GM19023 (cell line): Measurements from ENCODE around the gene OR52E2.
"Not testable (repeated sequence)": the region's sequence is repeated elsewhere in the genome, so short reads cannot be mapped to it uniquely, and the experiment has no call there.

Experiments used
- ATAC-seq: cut with Tn5 transposase; IDR thresholded peaks from one replicate; pipeline ENCODE4 v1.9.1; 2021; ENCODE audit warnings: mild to moderate bottlenecking, moderate library complexity; ENCODE audit not compliant: unreplicated experiment

The OR52E2 gene

DNA sequence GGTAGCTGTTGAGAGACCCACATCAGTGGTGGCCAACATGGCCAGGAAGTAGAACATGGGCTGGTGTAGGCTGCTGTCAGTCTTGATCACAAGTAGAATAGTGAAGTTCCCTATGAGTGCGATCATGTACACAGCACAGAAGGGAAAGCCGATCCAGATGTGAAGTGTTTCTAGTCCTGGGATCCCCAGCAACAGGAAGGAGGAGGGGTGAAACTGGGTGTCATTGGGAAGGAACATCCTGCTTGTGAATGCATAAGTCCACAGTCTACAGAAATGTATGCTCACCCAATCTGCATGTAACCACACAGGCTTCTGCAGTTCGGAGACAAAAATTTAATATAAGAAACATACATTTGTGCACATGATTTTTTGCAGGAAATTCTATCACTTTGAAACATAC, at the start of gene OR52E2:
TSS of gene OR52E2 (minus strand) at position 237 of the 400 bp plus-strand sequence. CDS start at position 237, 0 bp downstream.
- no peak for ATAC-seq

- ATAC-seq: no peak
Measured at GRCh38 chr11:5107285-5107684, 47.9 kb upstream of the OR52E2 start.

DNA sequence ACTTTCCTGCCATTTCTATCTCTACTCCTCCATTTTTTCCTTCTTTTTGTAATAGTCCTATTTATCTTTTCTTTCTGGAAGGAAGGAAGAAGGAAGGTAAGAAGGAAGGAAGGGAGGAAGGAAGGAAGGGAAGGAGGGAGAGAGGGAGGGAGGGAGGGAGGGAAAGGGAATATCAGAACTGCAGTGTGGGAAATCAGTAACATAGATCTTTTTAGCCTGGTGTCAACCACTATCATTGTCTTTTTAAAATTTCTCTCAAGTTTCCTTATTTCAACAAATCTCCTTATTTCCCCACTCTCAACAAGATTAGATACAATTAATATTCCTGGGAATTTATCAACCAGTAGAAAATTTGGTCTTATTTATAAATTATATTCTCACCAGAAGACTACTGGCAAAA, 43.6 kb upstream of the OR52E2 start:
- ATAC-seq: no peak

DNA sequence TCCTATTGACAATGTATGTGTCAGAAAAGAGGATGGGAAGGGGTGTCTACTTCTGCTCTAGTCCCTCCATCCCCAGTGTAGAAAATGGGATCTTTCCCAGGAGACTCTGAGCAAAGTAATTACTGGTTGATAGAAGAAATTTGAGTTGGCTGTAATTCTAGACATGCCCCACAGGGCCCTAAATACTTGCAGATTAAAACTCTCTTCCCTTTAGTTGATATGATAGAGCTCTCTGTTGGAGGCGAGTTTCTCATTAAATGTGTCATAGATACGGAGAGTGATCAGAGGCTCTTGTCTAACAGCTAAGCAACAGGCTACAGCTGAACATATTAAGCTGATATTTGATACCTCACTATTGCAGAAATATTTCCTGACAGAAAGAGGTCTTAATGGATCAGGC, 42.8 kb upstream of the OR52E2 start:
- no peak for ATAC-seq

GRCh38 chr11:5096011-5096410, 36.6 kb upstream of the OR52E2 start:
- no peak for ATAC-seq

DNA sequence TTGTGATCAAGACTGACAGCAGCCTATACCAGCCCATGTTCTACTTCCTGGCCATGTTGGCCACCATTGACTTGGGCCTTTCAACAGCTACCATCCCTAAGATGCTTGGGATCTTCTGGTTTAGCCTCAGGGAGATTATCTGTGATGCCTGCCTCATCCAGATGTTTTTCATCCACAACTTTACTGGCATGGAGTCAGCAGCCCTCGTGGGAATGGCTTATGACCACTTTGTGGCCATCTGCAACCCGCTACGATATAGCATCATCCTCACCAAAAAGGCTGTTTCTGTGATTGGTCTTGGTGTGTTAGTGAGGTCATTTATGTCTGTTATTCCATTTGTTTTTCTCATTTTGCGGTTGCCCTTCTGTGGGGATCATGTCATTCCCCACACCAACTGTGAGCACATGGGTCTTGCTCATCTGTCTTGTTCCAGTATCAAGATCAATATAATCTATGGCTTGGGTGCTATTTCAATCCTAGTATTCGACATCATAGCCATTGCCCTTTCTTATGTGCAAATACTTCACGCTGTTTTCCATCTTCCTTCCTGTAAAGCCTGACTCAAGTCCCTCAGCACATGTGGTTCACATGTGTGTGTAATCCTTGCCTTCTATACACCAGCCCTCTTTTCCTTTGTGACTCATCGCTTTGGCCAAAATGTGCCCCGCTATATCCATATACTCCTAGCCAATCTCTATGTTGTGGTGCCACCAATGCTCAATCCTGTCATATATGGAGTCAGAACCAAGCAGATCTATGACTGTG, 33.6 kb upstream of the OR52E2 start:
- no peak for ATAC-seq

DNA sequence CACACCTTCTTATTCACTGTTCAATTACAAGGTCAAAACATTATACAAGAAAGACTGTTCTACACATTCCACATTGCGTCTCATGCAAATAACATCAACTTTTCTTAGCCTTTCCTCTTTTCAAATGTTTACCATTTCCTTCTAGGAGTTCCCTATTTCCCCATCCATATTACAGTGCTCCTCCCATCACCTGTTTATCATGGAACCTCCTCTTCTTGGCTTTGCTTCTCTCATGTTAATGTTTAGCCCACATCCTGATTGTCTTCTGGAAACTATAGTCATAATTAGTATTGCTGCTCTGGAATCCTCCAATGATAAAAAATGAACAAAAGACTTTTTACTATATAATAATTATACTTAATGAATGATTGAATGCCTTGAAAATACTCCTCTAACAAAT, 31.2 kb upstream of the OR52E2 start:
- ATAC-seq: no peak

DNA sequence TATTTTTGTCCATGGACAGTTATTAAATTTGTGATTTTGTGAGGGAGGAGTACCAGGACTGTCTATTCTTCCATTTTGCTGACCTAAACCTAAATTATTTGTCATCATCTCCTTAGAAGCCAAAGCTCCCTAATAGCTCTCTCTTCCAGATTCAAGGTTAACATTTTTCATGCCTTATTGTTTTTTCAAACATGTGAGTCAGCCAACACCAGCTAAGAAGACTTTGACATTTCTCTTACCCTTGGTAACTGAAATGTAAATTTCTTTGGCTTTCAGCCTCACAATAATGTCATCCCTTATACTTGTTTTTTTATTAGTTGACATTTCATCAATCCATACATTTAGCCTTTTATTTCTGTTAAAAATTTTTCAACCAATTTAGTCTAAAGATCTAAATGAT, 29.1 kb upstream of the OR52E2 start:
- ATAC-seq: no peak

DNA sequence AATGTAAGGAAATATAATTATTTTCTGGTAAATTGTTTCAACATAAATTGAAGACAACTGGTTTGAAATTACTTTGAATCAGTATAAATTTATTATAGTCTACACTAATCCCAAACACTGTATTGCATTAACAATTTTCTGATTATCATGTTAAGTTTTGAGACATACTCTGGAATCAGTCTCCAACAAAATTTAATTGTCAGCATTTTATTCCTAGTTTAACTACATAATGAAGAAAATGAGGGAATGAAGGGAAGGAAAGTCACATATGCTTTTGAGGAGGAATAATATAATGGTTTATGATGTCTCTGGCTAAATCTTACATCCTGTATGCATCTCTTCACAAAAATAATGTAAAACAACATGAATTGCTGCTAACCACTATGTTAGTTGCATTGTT, 24.2 kb upstream of the OR52E2 start:
- no peak for ATAC-seq

GRCh38 chr11:5081405-5081804, 22.0 kb upstream of the OR52E2 start:
- ATAC-seq: no peak

GRCh38 chr11:5071799-5072198, 12.4 kb upstream of the OR52E2 start:
- no peak for ATAC-seq

DNA sequence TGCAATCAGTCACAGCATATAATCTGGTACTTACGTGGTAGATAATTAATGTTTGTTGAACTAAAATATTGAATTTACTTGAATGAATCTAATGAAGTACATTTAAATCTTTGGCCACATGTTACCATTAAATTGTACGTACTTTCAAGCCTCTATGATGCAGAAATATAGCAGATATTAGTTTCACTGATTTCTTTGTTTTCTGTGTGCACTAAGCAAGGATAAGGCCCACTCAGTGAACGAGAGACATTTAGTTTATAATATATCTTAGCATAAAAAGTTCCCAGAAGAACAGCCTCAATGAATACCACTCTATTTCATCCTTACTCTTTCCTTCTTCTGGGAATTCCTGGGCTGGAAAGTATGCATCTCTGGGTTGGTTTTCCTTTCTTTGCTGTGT, 9.8 kb upstream of the OR52E2 start, which contains the start of gene OR52E1:
TSS of gene OR52E1 (plus strand) at position 301 of the 400 bp plus-strand sequence.
- ATAC-seq: no peak

GRCh38 chr11:5065027-5065426, 5.6 kb upstream of the OR52E2 start:
- no peak for ATAC-seq

DNA sequence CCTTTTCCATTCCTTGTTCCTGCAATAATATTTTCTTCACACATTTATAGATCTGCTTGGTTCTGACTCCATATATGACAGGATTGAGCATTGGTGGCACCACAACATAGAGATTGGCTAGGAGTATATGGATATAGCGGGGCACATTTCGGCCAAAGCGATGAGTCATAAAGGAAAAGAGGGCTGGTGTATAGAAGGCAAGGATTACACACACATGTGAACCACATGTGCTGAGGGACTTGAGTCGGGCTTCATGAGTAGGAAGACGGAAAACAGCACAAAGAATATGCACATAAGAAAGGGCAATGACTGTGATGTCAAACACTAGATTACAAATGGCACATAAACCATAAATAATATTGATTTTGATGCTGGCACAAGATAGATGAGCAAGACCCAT, 748 bp downstream of the OR52E2 start:
- not testable (repeated sequence) for ATAC-seq

DNA sequence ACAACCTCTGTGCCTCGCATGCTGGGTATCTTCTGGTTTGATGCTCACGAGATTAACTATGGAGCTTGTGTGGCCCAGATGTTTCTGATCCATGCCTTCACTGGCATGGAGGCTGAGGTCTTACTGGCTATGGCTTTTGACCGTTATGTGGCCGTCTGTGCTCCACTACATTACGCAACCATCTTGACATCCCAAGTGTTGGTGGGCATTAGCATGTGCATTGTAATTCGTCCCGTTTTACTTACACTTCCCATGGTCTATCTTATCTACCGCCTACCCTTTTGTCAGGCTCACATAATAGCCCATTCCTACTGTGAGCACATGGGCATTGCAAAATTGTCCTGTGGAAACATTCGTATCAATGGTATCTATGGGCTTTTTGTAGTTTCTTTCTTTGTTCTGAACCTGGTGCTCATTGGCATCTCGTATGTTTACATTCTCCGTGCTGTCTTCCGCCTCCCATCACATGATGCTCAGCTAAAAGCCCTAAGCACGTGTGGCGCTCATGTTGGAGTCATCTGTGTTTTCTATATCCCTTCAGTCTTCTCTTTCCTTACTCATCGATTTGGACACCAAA, 12.6 kb downstream of the OR52E2 start:
- no peak for ATAC-seq

DNA sequence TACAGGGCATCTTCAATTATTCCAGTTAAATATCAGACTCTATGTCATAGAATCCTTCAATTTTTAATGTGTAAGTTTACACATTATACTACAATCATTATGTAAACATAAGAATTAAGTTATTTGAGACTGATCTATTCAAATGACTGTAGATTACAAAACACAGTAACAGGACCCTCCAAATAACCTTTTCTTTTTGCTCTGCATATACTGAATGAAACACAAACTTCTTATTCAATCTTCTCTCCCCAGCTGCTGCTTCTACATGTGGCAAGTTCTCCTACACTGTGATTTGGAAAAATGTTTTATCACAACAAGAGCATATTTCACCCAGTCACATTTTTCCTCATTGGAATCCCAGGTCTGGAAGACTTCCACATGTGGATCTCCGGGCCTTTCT, 13.2 kb downstream of the OR52E2 start, which contains the start of gene OR52J3:
TSS of gene OR52J3 (plus strand) at position 301 of the 400 bp plus-strand sequence. CDS start at position 301, 0 bp downstream.
- ATAC-seq: no peak

DNA sequence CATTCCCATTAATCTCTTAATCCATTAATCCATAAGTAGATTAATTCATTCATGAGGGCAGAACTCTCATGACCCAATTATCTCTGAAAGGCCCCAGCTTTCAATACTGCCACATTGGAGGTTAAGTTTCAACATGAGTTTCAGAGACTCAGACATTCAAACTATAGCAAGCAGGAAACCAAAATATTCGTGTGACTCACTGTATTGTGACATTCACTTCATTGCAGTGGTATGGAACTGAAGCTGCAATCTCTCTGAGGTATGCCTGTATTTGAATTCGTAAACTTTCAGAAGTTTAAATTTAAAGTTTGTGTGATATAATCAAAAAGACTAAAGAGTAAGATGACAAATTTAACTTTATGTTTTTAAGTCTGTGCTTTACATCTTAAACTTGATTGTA, 16.0 kb downstream of the OR52E2 start:
- no peak for ATAC-seq

DNA sequence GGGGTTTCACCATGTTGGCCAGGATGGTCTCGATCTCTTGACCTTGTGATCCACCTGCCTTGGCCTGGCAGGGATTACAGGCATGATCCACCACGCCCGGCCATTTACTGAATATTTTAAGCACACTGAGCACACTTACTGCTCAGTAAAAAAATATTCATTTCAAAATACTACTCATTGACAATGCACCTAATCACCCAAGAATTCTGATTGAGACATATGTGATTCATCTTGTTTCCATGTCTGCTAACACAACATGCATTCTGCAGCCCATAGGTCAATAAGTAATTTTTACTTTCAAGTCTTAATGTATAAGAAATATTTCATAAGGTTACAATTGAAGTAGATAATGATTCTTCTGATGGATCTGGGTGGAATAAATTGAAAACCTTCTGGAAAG, 17.3 kb downstream of the OR52E2 start:
- no peak for ATAC-seq

DNA sequence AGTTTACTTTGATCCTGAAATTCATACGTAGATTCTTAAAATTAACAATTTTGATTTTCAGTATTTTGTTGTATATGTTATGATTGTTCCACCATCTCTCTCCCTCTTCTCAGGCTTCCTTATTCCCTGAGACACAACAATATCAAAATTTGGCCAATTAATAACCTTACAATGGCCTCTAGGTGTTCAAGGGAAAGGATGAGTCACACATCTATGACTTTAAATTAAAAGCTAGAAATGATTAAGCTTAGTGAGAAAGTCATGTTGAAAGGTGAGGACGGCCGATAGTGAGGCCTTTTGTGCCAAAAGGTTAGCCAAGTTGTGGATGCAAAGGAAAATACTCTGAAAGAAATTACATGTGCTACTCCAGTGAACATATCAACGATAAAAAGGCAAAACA, 18.6 kb downstream of the OR52E2 start:
- ATAC-seq: no peak

GRCh38 chr11:5038341-5038740, 21.1 kb downstream of the OR52E2 start:
- no peak for ATAC-seq

GRCh38 chr11:5037926-5038325, 21.5 kb downstream of the OR52E2 start:
- no peak for ATAC-seq

DNA sequence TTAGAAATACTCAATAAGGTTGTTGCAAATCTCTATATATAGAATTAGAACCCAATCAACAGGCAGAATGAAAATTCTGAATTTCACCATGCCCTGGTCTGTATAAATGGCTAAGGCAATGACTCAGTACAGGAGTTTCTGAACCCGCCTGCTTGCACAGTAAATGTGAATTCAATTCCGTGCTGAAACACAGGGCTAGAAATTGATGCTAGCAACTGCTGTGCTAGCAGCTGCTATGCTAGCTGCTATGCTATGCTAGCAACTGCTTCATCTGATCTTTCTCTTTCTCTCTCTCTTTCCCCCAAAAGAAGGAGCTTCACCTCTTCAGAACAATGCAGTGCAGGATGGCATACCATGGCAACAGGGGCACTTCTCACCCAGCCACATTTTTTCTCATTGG, 22.8 kb downstream of the OR52E2 start:
- ATAC-seq: no peak

- no peak for ATAC-seq
Measured at GRCh38 chr11:5021996-5022395, 37.4 kb downstream of the OR52E2 start.
